GM18526 (cell line): Measurements from ENCODE around the gene TRHDE.

Source experiments
- POLR2A ChIP-seq: IDR thresholded peaks from 3 replicates; pipeline ENCODE4 v1.6.1; 2011; ENCODE audit not compliant: insufficient read length; ENCODE audit errors: extremely low read depth

The TRHDE gene

DNA sequence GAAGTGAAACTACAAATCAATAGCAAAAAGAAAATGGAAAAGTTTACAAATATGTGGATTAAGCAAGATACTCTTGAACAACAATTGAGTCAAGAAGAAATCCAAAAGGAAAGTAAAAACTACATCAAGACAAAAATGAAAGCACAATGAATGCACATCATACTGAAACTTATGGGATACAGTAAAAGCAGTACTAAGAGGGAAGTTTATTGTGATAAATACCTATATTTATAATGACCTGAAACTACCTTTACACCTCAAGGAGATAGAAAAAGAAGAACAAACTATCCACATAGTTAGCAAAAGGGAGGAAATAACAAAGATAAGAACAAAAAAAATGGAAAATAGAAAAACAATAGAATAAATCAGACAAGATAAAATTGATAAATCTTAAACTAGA is 375.0 kb downstream of the TRHDE start:
- TF ChIP-seq POLR2A, result no peak

DNA sequence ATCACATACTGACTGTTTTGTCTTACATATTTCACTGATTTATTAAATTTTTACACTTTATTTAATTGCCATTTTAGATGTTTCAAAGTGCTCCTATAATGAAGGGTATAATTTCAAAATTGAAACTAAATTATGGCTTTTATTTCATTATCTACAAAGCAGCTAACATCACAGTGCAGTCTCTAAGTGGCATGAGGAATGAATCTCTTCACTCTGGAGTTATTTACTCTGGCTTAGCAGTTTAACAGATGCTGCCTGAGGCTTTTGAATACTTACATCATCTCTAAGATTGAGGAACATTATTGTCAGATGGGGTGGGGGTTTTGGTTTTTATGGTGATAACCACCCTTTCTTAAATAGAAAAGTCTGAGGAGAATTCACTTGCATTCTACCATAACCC is 386.4 kb downstream of the TRHDE start:
- no peak for TF ChIP-seq POLR2A

GRCh38 chr12:72673853-72674252 is 401.7 kb downstream of the TRHDE start:
- no peak for TF ChIP-seq POLR2A

- TF ChIP-seq POLR2A, result no peak
These were observed 404.4 kb downstream of the TRHDE start for GRCh38 chr12:72676556-72676955.

DNA sequence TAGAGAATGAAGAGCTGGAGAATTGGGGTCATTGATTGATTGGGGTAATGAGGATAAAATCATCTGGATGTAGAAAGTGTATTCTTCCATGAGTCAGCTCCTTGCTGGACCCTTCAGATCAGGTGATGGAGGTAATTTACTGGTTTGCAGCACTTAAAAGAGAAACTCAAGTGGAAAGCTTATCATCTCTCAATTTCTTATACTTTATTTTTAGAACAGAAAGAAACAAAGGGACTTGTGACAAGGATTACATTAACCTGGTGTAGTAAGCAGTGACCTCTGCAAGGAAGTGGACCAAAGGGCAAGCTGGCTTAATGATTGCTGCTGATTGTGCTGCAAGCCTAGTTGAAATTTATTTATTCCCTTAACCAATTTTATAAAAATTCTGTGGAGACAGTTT is 405.0 kb downstream of the TRHDE start:
- no peak for TF ChIP-seq POLR2A

GRCh38 chr12:72677846-72678245 is 405.7 kb downstream of the TRHDE start:
- TF ChIP-seq POLR2A, result no peak

- TF ChIP-seq POLR2A, result no peak
These were observed 407.1 kb downstream of the TRHDE start for GRCh38 chr12:72679147-72679757.

DNA sequence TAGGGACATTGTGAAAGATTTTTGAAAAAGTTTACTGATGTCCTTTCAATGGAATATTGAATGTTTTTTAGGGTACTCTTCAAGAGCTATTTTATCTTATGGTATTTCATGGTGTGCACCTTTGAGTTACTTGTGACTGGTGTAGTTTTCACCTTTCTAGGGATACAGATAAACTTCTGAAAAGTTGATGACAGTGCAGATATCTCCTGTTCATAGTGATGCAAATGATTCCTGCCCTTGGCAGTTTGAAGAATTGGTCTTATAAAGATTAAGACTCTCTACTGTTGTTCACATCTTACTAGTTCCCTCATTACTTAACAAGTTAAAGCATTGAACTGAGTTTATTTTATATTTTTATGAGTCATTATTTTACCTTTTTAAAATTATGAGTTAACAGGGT is 408.9 kb downstream of the TRHDE start:
- no peak for TF ChIP-seq POLR2A

DNA sequence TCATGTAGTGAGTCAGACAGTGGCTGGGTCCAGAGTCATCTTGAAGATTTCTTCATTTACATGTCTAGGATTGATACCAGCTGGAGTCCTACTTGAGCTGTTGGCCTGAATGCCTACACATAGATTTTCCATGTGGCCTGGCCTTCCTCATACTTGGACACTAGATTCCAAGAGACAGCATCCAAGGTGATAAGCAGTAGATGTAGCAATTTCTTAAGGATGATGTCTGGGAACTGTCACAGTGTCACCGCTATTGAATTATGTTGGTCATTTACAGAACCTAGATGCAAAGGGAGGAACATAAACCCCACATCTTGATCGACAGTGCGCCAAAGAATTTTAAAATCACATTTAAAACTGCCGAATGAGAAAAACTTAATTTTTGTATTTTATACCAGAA is 412.3 kb downstream of the TRHDE start:
- no peak for TF ChIP-seq POLR2A

- no peak for TF ChIP-seq POLR2A
These were observed 420.2 kb downstream of the TRHDE start for GRCh38 chr12:72692338-72692737.

- TF ChIP-seq POLR2A, result no peak
These were observed 422.0 kb downstream of the TRHDE start for GRCh38 chr12:72694193-72694592.

DNA sequence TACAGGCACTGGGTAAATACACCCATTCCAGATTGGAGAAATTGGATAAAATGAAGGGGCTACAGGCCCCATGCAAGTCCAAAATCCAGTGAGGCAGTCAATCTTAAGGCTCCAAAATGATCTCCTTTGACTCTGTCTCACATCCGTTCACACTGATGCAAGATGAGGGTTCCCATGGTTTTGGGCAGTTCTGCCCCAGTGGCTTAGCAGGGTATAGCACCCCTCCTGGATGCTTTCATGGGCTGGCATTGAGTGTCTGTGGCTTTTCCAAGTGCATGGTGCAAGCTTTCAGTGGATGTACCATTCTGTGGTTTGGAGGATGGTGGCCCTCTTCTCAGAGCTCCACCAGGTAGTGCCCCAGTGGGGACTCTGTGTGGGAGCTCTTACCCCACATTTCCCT is 427.2 kb downstream of the TRHDE start:
- no peak for TF ChIP-seq POLR2A

- TF ChIP-seq POLR2A, result no peak
These were observed 444.1 kb downstream of the TRHDE start for GRCh38 chr12:72716221-72716620.

- TF ChIP-seq POLR2A, result no peak
These were observed 444.9 kb downstream of the TRHDE start for GRCh38 chr12:72717036-72717435.
